Stimulated activated CD4-positive, alpha-beta T cell treated with anti-CD3 and anti-CD28 coated beads, Interleukin-1b, Interleukin-23, amount 100 ng/mL, for 24 hours (primary cell): ENCODE data around the gene MGAT5.

Experiments used
- DNase-seq, 4 experiments: peaks; one replicate each; pipeline ENCODE4 v3.0.0-alpha.2; 2020; ENCODE audit warnings: low read depth in 4 of 4, low spot score in 1 of 4

Gene MGAT5

GRCh38 chr2:134301099-134301927, 47.4 kb downstream of the MGAT5 start:
- DNase-seq, result no peak

DNA sequence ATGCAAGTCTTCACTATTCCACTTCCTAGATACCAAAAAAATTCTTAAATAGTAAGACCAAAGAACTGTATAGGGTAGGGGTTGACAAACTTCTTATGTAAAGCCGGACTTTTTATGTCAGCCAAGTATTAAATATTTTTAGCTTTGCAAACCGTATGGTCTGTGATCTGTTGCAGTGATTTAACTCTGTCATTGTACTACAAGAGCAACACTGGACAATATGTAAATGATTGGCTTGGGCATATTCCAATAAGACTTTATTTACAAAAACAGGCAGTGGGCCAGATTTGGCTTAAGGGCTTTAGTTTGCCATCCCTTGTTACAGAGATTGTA, 48.0 kb downstream of the MGAT5 start:
- no peak for DNase-seq

DNA sequence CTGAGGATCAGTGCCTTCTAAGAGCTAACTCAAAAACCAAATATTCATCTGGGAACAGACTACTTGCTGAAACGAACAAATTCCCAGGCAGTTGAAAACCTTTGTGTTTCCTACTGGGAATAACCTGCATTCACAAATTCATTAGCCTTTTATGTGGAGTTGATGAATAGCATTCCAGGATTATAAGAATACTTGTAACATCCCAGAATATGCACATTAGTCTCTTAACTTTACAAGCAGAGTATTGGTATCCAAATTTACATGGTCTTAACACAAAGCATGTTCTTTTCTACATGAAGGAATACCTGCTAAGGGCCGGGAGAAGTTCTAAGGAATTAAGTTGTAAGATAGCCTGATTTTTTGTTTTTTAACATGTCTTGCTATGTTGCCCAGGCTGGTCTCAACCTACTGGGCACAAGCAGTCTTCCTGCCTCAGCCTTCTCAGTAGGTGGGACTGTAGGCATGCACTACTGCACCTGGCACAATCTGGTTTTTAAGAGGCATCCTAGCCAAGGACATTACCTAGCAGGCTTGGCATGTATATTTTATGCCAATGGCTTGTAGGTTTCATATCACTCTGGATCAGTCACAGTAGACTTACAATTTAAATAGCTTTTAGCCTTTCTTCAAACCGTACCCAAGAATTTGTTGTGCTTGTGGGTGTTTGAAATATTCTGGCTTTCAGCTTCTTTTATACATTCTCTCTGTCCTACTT, 50.7 kb downstream of the MGAT5 start:
- no peak for DNase-seq

GRCh38 chr2:134305109-134305491, 51.2 kb downstream of the MGAT5 start:
- no peak for DNase-seq

GRCh38 chr2:134306521-134306920, 52.6 kb downstream of the MGAT5 start:
- no peak for DNase-seq

- no peak for DNase-seq
Measured at GRCh38 chr2:134307334-134307733, 53.5 kb downstream of the MGAT5 start.

DNA sequence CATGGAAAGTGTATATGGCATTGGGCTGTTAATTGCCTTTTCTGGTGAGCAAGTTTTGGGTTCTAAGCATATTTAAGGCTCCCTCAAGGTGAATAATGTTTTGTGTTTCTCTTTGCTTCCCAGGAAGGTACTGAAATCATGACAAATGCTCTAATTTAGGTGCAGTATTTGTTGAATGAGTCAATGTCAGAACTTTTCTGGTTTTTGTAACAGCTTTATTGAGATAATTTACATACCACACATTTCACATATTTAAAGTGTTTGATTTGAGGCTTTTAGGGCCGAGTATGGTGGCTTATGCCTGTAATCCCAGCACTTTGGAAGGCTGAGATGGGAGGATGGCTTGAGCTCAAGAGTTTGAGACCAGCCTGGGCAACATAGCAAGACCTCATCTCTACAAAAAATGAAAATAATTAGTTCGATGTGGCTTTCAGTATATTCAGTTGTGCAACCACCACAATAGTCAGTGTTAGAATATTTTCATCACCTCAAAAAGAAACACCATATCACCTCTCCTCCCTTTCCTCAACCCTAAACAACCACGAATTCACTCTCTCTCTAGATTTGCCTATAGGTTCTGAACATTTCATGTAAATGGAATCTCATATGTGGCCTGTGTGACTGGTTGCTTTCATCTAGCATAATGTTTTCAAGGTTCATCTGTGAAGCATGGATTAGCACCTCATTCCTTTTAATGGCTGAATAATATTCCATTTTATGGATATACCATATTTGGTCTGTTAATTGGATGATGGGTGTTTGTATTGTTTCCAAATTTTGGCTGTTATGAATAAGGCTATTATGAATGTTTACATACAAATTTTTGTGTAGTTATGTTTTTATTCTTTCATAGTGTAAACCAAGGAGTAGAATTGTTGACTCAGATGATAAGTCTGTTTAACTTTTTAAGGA, 54.9 kb downstream of the MGAT5 start:
- DNase-seq, result no peak

GRCh38 chr2:134310107-134311079, 56.5 kb downstream of the MGAT5 start:
- no peak for DNase-seq

DNA sequence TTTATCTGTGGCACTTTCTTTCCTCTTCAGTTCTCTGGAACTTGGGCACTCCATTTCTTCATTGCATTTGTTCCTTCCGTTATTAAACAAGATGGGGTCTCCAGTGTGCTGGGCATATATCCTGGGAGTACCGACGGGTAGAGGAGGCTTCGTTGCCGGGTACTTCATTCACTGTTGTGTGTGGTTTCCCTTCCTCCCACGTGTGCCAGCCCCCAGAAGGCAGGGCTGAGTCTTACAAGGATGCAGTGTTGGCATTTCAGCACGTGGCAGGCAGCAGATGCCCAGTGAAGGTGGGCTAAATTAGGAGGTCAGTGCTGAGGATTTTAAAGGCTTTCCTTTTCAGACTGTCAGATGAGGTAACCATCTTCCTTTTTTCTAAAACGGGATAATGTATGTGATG, 58.6 kb downstream of the MGAT5 start:
- DNase-seq, result no peak

DNA sequence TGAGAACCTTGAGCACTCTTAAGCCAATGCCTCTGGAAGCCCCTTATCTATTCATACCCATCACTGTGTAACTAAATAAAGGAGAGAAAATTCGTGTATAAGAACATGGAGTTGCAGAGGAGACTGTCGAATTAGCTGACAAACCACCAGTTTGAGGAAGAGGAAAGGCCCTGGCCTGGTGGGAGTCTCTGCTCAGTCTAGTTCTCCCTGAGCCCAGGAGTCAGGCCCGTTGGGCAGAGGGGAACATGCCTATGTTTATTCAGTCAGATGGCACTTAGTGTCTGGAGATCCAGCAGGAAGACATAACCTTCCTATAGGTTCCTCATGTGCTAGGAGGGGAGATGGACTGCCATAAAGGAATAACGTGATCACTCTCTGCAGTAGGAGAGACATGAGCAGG, 60.3 kb downstream of the MGAT5 start:
- no peak for DNase-seq

- DNase-seq, result no peak
Measured at GRCh38 chr2:134314681-134315368, 61.0 kb downstream of the MGAT5 start.

GRCh38 chr2:134315471-134315870, 61.6 kb downstream of the MGAT5 start:
- no peak for DNase-seq

GRCh38 chr2:134319596-134320254, 65.9 kb downstream of the MGAT5 start:
- no peak for DNase-seq

GRCh38 chr2:134320930-134321329, 67.1 kb downstream of the MGAT5 start:
- DNase-seq, result no peak

DNA sequence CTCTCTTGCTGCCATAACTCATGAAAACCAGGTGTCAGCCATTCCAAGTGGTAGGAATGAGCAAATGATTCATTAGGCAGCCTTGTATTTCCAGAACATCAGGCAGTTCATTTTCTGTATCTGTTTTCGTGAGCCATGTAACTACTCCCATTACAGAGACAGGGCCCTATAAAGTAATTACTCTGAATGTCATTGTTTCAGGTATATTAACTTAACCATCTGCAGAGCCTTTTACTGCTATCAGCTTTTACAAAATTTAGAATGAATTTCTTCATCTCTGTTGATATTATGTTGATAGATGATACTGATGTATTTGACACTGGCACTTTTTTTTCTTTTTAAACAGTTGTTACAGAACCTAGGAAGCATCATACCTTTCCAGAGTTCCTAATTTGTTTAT, 69.9 kb downstream of the MGAT5 start:
- DNase-seq, result no peak

GRCh38 chr2:134324430-134324829, 70.6 kb downstream of the MGAT5 start:
- DNase-seq, result no peak

GRCh38 chr2:134324947-134325346, 71.1 kb downstream of the MGAT5 start:
- no peak for DNase-seq

GRCh38 chr2:134325696-134326095, 71.8 kb downstream of the MGAT5 start:
- no peak for DNase-seq

- DNase-seq, result no peak
Measured at GRCh38 chr2:134327367-134327766, 73.5 kb downstream of the MGAT5 start.
